NCI-H187 treated with DMSO at 0.1 percent for 48 hours (cell line): ENCODE results near the gene VIP.
"Not testable (repeated sequence)": the region's sequence is repeated elsewhere in the genome, so short reads cannot be mapped to it uniquely, and the experiment has no call there.

Experiments used
- DNase-seq: peaks from one replicate; lab custom pipeline; 2025; lab: John Stamatoyannopoulos, UW

The VIP gene

GRCh38 chr6:152750694-152751093, at the start of gene VIP:
Gene VIP (plus strand): TSS chr6:152750797. CDS start chr6:152752178, 1,381 bp downstream.
- DNase-seq: no peak

GRCh38 chr6:152701081-152701862, 49.3 kb upstream of the VIP start:
- no peak for DNase-seq

DNA sequence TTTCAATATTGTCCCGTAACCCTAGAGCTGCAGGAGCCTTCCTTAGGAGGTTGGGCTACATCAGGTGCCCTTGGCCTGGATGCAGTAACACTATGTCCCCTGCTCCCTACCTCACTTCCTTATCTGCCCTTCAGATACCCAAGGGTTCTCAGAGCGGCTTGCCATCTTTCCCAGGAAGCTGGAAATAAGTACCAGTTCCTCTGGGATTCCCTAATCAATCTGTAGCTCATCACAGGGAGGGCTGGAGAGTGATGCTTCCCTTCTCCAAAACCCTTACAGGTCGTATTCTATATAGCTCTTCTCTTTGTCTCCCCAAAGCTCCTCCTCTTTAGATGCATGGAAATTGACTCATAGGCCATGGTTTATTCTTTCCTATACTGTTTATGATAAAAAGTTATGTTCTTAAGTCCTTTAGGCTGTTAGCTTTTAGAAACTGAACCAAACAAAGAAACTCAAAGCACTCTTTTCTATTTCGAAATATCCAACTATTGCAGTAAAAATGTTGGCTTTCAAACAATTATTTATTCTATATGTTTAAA, 48.7 kb upstream of the VIP start:
- no peak for DNase-seq

DNA sequence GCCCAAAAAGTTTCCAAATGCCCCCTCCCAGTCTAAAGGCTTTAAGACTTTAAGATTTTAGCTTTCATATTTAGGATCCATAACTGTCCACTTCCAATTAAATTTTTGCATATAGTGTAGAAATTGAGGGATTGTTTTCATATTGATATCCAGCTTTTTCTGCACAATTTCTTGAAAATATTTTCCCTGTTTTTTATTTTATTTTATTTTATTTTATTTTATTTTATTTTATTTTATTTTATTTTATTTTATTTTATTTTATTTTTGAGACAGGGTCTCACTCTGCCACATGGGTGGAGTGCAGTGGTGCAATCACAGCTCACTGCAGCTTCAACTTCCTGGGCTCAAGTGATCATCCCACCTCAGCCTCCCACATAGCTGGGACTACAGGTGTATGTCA, 46.8 kb upstream of the VIP start:
- not testable (repeated sequence) for DNase-seq

DNA sequence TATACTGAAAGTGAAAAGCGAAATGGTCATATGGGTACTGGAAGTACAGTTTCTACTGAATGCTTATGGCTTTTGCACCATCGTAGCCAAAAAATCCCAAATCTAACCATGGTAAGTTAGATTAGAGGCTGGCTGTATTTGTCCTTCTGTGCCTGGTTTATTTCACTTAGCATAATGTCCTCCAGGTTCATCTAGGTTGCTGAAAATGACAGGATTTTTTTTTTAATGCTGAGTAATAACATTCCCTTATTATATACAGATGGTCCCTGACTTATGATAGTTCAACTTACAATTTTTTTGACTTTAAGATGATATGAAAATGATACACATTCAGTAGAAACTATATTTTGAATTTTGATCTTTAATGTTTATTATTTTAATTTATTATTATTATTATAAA, 45.3 kb upstream of the VIP start:
- no peak for DNase-seq

GRCh38 chr6:152716322-152716721, 34.3 kb upstream of the VIP start:
- no peak for DNase-seq

GRCh38 chr6:152720974-152721373, 29.6 kb upstream of the VIP start:
- no peak for DNase-seq

GRCh38 chr6:152721956-152722355, 28.6 kb upstream of the VIP start:
- no peak for DNase-seq

- DNase-seq: no peak
These were observed 27.2 kb upstream of the VIP start for GRCh38 chr6:152723398-152723797.

DNA sequence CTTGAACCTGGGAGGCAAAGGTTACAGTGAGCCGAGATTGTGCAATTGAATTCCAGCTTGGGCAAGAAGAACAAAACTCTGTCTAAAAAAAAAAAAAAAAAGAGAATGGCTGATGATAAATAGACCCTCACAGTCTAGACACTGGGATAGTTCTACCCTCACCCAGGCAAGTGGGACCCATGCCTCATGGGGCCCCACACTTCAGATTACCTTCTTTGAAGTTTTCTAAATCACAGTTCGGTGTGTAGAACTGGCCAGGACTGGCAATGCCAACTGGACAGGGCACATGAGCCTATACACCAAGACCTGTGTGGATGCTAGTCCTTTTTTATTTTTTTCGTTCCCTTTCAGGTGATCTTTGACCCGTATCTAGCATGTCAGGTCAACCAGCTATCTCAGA, 24.3 kb upstream of the VIP start:
- no peak for DNase-seq

GRCh38 chr6:152727507-152727906, 23.1 kb upstream of the VIP start:
- DNase-seq: no peak

DNA sequence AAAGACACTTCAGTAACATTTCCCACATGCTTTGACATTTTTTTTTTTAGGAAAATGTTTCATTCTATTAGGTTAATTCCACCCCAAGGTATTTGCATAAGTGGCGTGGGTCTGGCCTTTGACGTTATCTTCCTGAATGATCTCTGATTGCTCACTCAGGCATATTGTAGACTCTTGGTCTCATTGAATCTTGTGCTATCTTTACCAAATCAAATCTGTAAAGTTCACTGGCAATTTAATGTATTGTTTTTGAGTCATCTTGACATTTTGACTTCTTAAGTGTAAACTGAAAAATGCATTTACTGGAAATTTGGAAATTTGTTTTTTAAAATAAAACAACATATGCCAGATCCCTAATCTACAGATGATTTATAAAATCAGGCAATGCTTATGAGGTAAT, 16.0 kb upstream of the VIP start:
- no peak for DNase-seq

DNA sequence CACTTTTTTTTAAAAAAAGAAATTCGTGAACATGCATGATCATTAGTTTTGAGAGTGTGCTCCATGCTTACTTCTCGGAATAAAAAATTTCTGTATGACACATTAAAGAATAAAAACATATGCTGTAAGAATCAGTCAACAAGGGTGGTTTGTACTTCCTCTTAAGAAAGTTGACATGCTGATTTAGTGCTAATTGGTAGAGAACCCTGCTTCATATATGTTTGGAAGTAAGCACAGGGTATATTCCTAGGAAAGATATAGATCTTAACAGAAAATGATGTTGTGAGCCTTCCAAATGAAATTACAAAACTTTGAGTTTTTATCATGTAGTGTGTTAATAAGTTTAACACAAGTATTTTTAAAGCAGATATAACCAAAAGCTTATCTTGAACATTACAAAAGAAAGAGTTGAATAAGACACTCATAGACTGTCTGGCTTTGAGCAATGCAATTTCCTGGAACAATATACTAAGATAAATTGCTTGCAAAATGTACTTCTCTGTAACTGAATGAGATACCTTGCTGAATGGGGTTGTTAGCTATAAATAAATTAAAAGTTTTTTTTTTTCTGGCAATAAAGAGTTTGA, 13.8 kb upstream of the VIP start:
- no peak for DNase-seq

DNA sequence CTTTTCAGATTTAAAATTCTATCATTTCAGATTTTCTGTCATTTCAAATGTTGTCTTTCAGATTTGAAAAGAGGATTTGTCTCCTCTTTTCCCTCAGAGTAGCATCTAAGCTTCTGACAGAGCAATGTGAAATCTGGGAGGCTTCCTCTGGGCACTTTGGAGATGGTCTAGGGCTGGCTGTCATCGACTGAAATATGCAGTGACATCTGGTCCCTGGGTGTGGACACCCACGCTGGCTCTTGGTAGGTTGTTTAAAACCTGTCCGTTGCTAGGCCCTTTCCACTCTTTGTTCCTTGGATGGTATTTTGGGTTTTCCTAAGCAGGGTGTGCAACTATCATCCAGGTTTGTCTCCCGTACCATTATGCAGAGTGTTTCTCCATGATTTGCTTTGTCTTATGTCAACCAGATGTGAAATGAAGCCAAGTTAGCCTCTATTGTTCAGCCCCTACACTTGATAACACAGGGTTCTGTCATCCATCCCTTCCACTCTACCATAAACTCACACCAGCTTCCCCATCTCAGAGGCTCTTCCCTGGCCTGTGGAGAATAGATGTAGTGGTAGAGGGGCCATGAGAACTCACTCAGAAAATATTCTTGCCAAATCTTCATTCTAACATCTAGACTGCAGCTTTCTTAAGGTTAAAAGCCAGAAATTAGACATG, 5.0 kb upstream of the VIP start:
- DNase-seq: no peak

DNA sequence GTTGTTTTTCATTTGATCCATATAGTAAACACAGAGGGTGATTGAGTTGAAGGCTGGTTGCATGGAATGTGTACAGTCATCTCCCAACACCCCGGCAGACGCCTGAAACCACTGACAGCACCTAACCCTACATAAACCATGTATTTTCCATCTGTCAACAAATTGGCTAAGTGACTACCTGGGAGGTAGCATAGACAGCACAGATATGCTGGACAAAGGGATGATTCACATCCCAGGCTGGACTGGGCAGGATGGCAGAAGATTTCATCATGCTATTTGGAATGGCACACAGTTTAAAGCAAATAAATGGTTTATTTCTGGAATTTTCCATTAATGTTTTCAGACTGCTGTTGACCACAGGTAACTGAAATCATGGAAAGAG, 4.4 kb upstream of the VIP start:
- DNase-seq: no peak

DNA sequence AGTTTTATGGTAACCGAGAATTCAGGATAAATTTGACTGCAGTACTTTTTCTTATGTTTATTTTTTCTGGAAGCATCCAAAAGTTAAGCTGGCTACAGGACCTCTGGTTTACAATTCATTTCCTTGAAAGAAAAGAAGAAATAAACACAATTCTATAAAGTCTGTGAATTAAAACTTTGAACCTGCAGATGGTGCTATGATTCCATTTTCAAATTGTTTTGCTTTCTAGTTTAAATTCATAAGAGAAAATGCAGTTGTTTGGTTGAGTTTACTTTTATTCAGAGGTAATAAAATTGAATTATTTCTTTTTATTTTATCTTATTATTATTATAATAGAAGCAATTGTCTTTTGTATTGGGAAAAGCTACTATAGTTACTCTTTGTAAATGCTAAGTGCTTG, 1.8 kb upstream of the VIP start:
- DNase-seq: no peak

- DNase-seq: no peak
These were observed 1.3 kb upstream of the VIP start for GRCh38 chr6:152749336-152749735.

- no peak for DNase-seq
These were observed 14.7 kb downstream of the VIP start for GRCh38 chr6:152765331-152765730.

GRCh38 chr6:152769159-152769558, 18.6 kb downstream of the VIP start:
- no peak for DNase-seq

GRCh38 chr6:152769993-152770392, 19.4 kb downstream of the VIP start:
- no peak for DNase-seq

DNA sequence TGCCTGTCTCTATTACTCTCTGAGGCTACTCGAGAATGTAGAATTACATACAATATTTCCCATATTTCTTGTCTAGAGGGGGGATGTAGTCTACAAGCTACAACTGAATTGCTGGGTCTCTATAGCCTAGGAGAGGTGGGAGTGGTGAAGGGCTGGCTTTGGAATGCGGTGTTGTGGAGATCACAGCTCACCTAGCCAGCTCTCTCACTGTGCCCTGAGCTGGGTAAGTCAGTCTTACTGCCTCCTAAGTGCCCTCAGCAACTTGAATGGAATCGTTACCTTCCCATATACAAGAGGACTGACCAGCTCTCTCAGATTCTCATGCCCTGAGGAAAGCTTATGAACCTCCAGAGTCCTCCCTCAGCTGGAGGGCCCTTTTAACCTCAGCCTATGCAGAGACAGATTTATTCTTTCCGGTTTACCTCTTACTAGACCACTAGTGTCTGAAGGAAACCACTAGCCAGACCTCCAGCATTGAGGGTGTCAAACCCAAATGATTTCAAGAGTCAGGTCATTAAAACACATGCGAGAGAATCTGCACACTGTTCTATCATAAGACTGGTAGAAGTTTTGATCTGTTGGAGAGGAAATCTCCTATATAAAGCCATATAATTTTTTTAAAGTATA, 20.6 kb downstream of the VIP start:
- no peak for DNase-seq

DNA sequence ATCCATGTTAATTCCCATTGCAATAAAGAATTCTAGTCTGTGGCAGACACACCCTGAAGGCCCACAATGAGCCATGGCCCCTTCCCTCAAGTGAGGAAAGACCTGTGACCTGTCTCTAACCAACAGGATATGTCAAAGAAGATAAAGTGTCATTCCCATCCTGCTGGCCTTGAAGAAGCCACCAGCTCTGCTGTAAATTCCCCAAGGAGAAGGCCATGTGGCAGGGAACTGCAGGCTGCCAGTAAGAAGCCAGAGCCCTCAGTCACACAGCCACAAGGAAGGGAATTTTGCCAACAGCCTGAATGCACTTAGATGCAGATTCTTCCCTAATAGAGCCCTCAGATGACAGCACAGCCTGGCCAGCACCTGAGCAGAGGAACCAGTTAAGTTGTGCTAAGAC, 24.8 kb downstream of the VIP start:
- no peak for DNase-seq

- no peak for DNase-seq
These were observed 26.2 kb downstream of the VIP start for GRCh38 chr6:152776833-152777232.
